Measurements from ENCODE around the gene MRPS15.
"Not testable (repeated sequence)": the region's sequence is repeated elsewhere in the genome, so short reads cannot be mapped to it uniquely, and the experiment has no call there.

MRPS15 gene

GRCh38 chr1:36484099-36484498 lies 19.9 kb upstream of the MRPS15 start:
- DNase-seq (ENCODE audit: low read depth, low spot score), result no peak

GRCh38 chr1:36482724-36483388 lies 18.7 kb upstream of the MRPS15 start, which contains the start of gene CSF3R:
Gene CSF3R (minus strand): TSS chr1:36482913. CDS start chr1:36479496, 3,417 bp downstream.
- no peak for DNase-seq (ENCODE audit: low read depth, low spot score)

GRCh38 chr1:36481771-36482723 lies 17.9 kb upstream of the MRPS15 start:
- DNase-seq (ENCODE audit: low read depth, low spot score), result no peak

GRCh38 chr1:36481091-36481490 lies 16.9 kb upstream of the MRPS15 start:
- DNase-seq (ENCODE audit: low read depth, low spot score), result no peak

- no peak for DNase-seq (ENCODE audit: low read depth, low spot score)
Observed at GRCh38 chr1:36480161-36480560, 16.0 kb upstream of the MRPS15 start.

GRCh38 chr1:36479505-36480051 lies 15.4 kb upstream of the MRPS15 start:
- DNase-seq (ENCODE audit: low read depth, low spot score), result no peak

GRCh38 chr1:36477615-36478014 lies 13.4 kb upstream of the MRPS15 start:
- not testable (repeated sequence) for DNase-seq (ENCODE audit: low read depth, low spot score)

GRCh38 chr1:36476945-36477344 lies 12.8 kb upstream of the MRPS15 start:
- no peak for DNase-seq (ENCODE audit: low read depth, low spot score)

GRCh38 chr1:36475910-36476604 lies 11.9 kb upstream of the MRPS15 start:
- DNase-seq (ENCODE audit: low read depth, low spot score), result no peak

- DNase-seq (ENCODE audit: low read depth, low spot score), result no peak
Observed at GRCh38 chr1:36475341-36475740, 11.2 kb upstream of the MRPS15 start.

GRCh38 chr1:36472656-36473055 lies 8.5 kb upstream of the MRPS15 start:
- DNase-seq (ENCODE audit: low read depth, low spot score), result no peak

GRCh38 chr1:36471830-36472641 lies 7.9 kb upstream of the MRPS15 start:
- DNase-seq (ENCODE audit: low read depth, low spot score), result no peak

- DNase-seq (ENCODE audit: low read depth, low spot score), result no peak
Observed at GRCh38 chr1:36469163-36469562, 5.0 kb upstream of the MRPS15 start.

- DNase-seq (ENCODE audit: low read depth, low spot score), result no peak
Observed at GRCh38 chr1:36467700-36468455, 3.7 kb upstream of the MRPS15 start.

- no peak for DNase-seq (ENCODE audit: low read depth, low spot score)
Observed at GRCh38 chr1:36467027-36467410, 2.8 kb upstream of the MRPS15 start.

- no peak for DNase-seq (ENCODE audit: low read depth, low spot score)
Observed at GRCh38 chr1:36466370-36467026, 2.3 kb upstream of the MRPS15 start.

- no peak for DNase-seq (ENCODE audit: low read depth, low spot score)
Observed at GRCh38 chr1:36465731-36466369, 1.7 kb upstream of the MRPS15 start.

GRCh38 chr1:36464605-36465393 lies 615 bp upstream of the MRPS15 start:
- DNase-seq (ENCODE audit: low read depth, low spot score), result no peak

GRCh38 chr1:36463463-36463802 lies 751 bp downstream of the MRPS15 start:
- no peak for DNase-seq (ENCODE audit: low read depth, low spot score)
